Right cardiac atrium (tissue), 5 donors: ENCODE results near the gene VPS26A. TPM values are rescaled to one million over a fixed set of nuclear protein-coding genes. Genes with fewer than 3 reads are reported as not detected.

Experiments
- ATAC-seq, 2 donors: fragments of 200-7000 bp; cut with Tn5 transposase; one replicate each; pipeline versions ENCODE4 v1.8.0 to v1.9.1; 2020; ENCODE audit warnings: moderate library complexity in 2 of 2, mild to moderate bottlenecking in 1 of 2
- DNase-seq, 3 donors: peaks; one replicate each; pipeline ENCODE4 v3.0.0-alpha.2; 2020
- H3K27ac ChIP-seq: one replicate; pipeline ENCODE4 v1.5.1; 2013; ENCODE audit warnings: mild to moderate bottlenecking, low read length, control low read depth, moderate library complexity
- H3K27me3 ChIP-seq: one replicate; pipeline ENCODE4 v1.6.1; 2013; ENCODE audit not compliant: control insufficient read depth, insufficient read depth
- H3K4me1 ChIP-seq: one replicate; pipeline ENCODE4 v1.6.1; 2013; ENCODE audit warnings: low read length; ENCODE audit not compliant: control insufficient read depth, insufficient read depth
- H3K4me3 ChIP-seq: one replicate; pipeline ENCODE4 v1.5.1; 2013; ENCODE audit warnings: low read length, control low read depth
- H3K9me3 ChIP-seq: one replicate; pipeline ENCODE4 v1.6.1; 2013; ENCODE audit warnings: low read length; ENCODE audit not compliant: control insufficient read depth
- WGBS: extraction: QIAGEN DNeasy Blood & Tissue Kit; methylation state at CpG from one replicate; pipeline ENCODE4 v1.1.7; 2013; 5-methylcytosine and 5-hydroxymethylcytosine counted together
- intact Hi-C, 4 donors: fragments of 100-400 bp; cut with DNase I; formaldehyde crosslinking; loops; one replicate each; pipeline versions ENCODE4 v1.11.0 to v1.14.0; 2022 to 2023
- polyA plus RNA-seq: library from polyadenylated mRNA; stranded (reverse); fragments of 200-250 nt; gene quantifications from one replicate; pipeline ENCODE4 v1.2.3, GENCODE V29; 2013
- total RNA-seq, 4 donors: library from RNA; stranded (reverse); fragmentation: NEBNext Ultra II Directional; extraction: Animal tissue kit (Norgen Biotek cat#: 25700); gene quantifications; one replicate each; pipeline ENCODE4 v1.2.1, GENCODE V29; 2021
- donor health status: healthy with polysubstance abuse.
- donor health status: DM: no; HTN: yes; CAD: no.
- donor health status: DM: no; HTN: no; CAD: no.
- donor health status: DM: no; HTN: yes; CAD: no; lungs with severe emphysema.
- donor health status: DM: yes; HTN: yes; CAD: no.

Gene VPS26A
- total and polyA plus RNA-seq, 5 donors, result 19.7 to 40.8 (median 38.1) TPM

DNA sequence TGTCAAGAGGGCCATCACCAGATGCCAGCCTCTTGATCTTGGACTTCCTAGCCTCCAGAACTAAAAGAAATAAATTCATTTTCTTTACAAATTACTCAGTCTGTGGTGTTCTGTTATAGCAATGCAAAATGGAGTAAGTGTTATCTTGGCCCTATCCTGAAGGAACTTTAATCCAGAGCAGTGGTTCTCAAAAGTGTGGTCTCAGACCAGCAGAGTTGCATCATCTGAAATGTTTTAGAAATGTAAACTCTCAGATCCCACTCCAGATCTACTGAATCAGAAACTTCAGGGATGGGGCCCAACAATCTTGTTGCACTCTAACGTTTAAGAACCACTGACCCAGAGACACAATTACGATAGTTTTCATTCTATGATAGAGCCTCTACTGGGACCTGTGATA, 52.8 kb downstream of the VPS26A start:
- ATAC-seq, result no peak
- H3K9me3 ChIP-seq, result no peaks in the 10 kb centered on the region
- no peaks in the 10 kb centered on the region for H3K4me1 ChIP-seq
- H3K27me3 ChIP-seq, result no peaks in the 10 kb centered on the region
- no peak for DNase-seq
- intact Hi-C loops, result no loop called here
- H3K4me3 ChIP-seq, result no peak overlapping the region
- H3K27ac ChIP-seq, result no peak overlapping the region
- 86% methylated on average over 2 of the region's 2 CpGs for WGBS

DNA sequence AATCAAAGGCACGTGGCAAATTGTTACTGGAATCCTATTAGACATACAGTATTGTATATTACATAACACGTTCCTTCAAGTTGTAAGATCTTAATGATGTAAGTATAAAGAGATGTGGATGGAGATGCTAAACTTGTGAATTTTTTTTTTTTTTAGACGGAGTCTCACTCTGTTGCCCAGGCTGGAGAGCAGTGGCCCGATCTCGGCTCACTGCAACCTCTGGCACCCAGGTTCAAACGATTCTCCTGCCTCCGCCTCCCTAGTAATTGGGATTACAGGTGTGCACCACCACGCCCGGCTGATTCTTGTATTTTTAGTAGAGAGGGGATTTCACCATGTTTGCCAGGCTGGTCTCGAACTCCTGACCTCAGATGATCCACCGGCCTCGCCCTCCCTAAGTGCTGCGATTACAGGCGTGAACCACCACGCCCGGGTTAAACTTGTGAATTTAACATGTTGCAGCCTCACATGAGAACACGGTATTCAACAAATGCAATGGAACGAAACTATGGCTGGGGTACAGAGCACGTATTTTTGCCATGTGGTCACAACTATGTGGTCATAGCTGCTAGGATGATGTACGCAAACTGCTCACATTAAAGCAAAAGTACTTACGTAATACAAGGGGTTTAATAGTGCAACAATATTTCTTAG, 55.2 kb downstream of the VPS26A start:
- 37% methylated on average over 21 of the region's 21 CpGs for WGBS
- intact Hi-C loops, result no loop called here
- peak overlapping the region; percentile 82 for H3K4me3 ChIP-seq
- DNase-seq (peak in 1 of 3 donors; percentile 42), ATAC-seq (peak; percentile 23 to 25)
- H3K27ac ChIP-seq, result no peak overlapping the region
- H3K4me1 ChIP-seq, result no peaks in the 10 kb centered on the region
- H3K9me3 ChIP-seq, result no peaks in the 10 kb centered on the region
- H3K27me3 ChIP-seq, result no peaks in the 10 kb centered on the region

- H3K4me1 ChIP-seq, result no peaks in the 10 kb centered on the region
- no peaks in the 10 kb centered on the region for H3K27me3 ChIP-seq
- intact Hi-C loops, result no loop called here
- peak within 1 kb of the TSS; percentile 82 for H3K4me3 ChIP-seq
- peak within 1 kb of the TSS; percentile 87 for H3K27ac ChIP-seq
- DNase-seq (peak; percentile 95 to 98 (median 95)), ATAC-seq (peak; percentile 96 to 97)
- H3K9me3 ChIP-seq, result no peaks in the 10 kb centered on the region
- WGBS, result under 1% methylated on average over 44 of the region's 44 CpGs
Measured at GRCh38 chr10:69179743-69180524, 56.0 kb downstream of the VPS26A start, which contains the start of gene SUPV3L1. Gene SUPV3L1, plus strand, starts transcription at chr10:69180234. Its CDS starts 58 bp downstream, at chr10:69180292.

DNA sequence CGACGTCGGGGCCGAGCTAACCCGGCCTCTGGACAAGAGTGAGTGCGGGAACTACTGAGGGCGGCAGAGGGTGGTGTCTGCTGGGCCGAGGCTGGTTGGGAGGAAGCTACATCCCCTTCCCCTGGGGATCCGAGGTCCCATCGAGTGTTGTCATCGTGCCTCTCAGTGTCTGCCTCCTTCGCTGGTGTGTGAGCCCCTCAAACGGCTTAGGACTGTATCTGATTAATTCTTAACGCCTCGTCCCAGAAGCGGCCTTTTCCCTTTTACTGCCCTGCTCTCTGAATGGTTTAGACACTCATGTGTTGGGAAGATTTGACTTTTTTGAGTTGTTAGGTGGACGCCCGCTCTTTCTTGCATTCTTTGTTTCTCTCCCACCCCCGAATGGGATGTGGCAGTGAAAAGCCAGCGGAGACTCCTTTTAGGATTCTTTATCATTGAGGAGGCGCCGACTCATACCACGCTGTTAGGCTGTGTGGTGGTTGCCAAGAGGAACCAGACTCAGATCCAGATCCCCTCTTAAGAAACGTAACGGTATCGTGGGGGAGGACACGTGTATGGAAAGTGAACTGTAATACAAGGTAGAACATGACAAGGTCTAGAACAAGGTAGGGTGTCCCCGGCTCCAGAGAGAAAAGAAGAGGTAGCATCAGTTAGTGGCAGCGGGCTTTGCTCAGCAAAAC, 56.7 kb downstream of the VPS26A start:
- no peaks in the 10 kb centered on the region for H3K9me3 ChIP-seq
- peak overlapping the region; percentile 82 for H3K4me3 ChIP-seq
- H3K27me3 ChIP-seq, result no peaks in the 10 kb centered on the region
- WGBS, result 3% methylated on average over 29 of the region's 29 CpGs
- intact Hi-C loops, result no loop called here
- ATAC-seq (no peak), DNase-seq (no peak)
- H3K27ac ChIP-seq, result peak overlapping the region; percentile 87
- no peaks in the 10 kb centered on the region for H3K4me1 ChIP-seq

GRCh38 chr10:69181433-69181832, 57.5 kb downstream of the VPS26A start:
- peak overlapping the region; percentile 82 for H3K4me3 ChIP-seq
- WGBS, result 65% methylated on average over 1 of the region's 1 CpG
- intact Hi-C loops, result no loop called here

DNA sequence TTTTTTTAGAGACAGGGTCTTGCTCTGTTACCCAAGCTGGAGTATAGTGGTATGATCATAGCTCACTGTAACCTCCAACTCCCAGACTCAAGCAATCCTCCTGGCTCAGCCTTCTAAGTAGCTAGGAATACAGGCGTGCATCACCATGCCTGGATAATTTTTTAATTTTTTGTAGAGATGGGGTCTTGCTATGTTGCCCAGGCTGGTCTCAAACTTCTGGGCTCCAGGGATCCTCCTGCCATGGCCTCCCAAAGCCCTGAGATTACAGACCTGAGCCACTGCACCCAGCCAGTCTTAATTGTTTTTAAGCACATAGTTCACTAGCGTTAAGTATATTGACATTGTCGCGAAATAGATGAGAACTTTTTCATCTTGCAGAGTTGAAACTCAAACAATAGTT, 58.0 kb downstream of the VPS26A start:
- H3K9me3 ChIP-seq, result no peaks in the 10 kb centered on the region
- H3K27ac ChIP-seq, result no peak overlapping the region
- no peak overlapping the region for H3K4me3 ChIP-seq
- no peaks in the 10 kb centered on the region for H3K4me1 ChIP-seq
- H3K27me3 ChIP-seq, result no peaks in the 10 kb centered on the region
- intact Hi-C loops, result no loop called here
- DNase-seq (no peak), ATAC-seq (no peak)
- 90% methylated on average over 4 of the region's 4 CpGs for WGBS

More at GRCh38 chr10:69181433-69181832, 57.5 kb downstream of the VPS26A start:
- DNase-seq (no peak), ATAC-seq (no peak)
- Histone ChIP-seq H3K27me3 (no peaks in the 10 kb centered on the region), H3K9me3 (no peaks in the 10 kb centered on the region), H3K27ac (no peak overlapping the region), H3K4me1 (no peaks in the 10 kb centered on the region)

DNA sequence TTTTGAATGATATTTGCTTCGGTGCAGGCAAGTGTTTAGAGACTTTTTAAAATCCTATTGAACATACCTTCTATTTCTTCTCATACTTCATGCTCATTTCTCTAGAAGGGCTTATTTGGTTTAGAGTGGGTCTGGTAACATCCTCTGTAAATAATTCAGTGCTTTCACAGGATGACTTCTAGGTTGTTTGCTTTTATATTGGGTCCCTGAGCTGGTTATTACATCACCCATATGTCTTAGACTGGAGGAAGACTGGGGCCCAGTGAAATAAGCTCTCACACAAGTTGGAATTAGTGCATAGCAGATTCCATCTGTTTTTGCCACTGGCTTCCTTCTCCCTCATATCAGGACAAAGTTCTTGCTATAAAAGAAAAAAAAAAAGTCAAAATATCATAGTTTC, 62.5 kb downstream of the VPS26A start:
- intact Hi-C loops, result no loop called here
- Histone ChIP-seq H3K4me3 (no peak overlapping the region), H3K4me1 (no peaks in the 10 kb centered on the region), H3K27ac (no peak overlapping the region), H3K9me3 (no peaks in the 10 kb centered on the region), H3K27me3 (no peaks in the 10 kb centered on the region)
- ATAC-seq, result no peak
- DNase-seq, result no peak
- WGBS, result 87% methylated on average over 1 of the region's 1 CpG

DNA sequence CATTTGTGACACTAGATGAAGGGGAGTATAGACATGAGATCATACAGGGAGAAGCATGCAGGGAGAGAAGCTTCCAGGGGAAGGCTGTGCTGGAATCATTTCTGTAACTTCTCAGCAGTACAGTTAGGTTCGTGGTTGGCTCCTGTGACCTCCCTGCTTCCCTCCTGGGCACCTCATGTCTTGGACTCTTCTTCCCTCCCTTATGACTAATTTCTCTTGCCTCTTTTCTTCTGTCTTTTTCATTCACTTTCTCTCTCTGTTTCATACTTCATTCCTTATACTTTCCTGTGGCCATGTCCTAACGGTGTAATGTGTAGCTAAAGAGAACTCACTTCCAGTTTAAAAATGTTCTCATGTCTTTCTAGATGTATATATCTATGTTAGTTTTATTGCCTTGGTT, 77.1 kb downstream of the VPS26A start:
- WGBS, result 76% methylated on average over 2 of the region's 2 CpGs
- H3K4me1 ChIP-seq, result no peaks in the 10 kb centered on the region
- intact Hi-C loops, result no loop called here
- no peaks in the 10 kb centered on the region for H3K9me3 ChIP-seq
- no peak overlapping the region for H3K4me3 ChIP-seq
- no peak for ATAC-seq
- H3K27me3 ChIP-seq, result no peaks in the 10 kb centered on the region
- H3K27ac ChIP-seq, result no peak overlapping the region
- DNase-seq, result no peak

DNA sequence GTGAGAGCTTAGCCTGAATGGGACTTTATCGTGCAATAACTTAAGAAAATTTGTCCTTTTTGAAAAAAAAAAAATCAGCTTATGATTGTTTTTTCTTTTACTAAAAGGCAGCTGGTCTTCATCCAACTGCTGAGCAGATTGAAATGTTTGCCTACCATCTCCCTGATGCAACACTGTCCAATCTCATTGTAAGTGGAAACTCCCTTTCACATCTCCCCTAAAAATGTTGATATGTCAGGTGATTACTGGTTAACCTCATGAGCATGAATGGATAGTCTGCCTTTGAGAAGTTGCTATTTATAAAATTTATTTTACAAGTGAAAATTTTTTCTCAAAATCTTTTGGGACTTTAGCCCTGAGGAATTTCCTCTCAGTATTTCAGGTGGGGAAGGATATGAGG, 78.4 kb downstream of the VPS26A start:
- no peak for ATAC-seq
- intact Hi-C loops, result no loop called here
- no peak for DNase-seq
- H3K4me3 ChIP-seq, result no peak overlapping the region
- no peaks in the 10 kb centered on the region for H3K4me1 ChIP-seq
- no peaks in the 10 kb centered on the region for H3K9me3 ChIP-seq
- H3K27ac ChIP-seq, result no peak overlapping the region
- 86% methylated on average over 1 of the region's 1 CpG for WGBS
- no peaks in the 10 kb centered on the region for H3K27me3 ChIP-seq

DNA sequence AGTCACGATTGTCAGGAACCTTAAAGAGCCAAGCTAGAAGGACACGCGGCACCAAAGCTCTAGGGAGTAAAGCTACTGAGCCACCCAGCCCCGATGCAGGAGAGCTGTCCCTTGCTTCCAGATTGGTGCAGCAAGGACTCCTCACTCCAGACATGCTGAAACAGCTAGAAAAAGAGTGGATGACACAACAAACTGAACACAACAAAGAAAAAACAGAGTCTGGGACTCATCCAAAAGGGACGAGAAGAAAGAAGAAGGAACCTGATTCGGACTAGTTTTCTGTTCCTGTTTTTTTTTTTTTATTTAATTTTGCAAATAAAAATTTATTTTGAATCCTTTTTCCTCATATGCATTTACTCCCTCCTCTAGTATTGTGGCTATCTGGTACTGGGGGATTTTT, 84.8 kb downstream of the VPS26A start:
- DNase-seq, result no peak
- no peaks in the 10 kb centered on the region for H3K27me3 ChIP-seq
- H3K9me3 ChIP-seq, result no peaks in the 10 kb centered on the region
- no peaks in the 10 kb centered on the region for H3K4me1 ChIP-seq
- ATAC-seq, result no peak
- WGBS, result 85% methylated on average over 6 of the region's 6 CpGs
- H3K4me3 ChIP-seq, result no peak overlapping the region
- intact Hi-C loops, result no loop called here
- no peak overlapping the region for H3K27ac ChIP-seq
